Lung (tissue), 12 donors: ENCODE results near the gene ABCC6. TPM values are rescaled to one million over a fixed set of nuclear protein-coding genes. Genes with fewer than 3 reads are reported as not detected.

Experiments
- ATAC-seq: fragments of 200-7000 bp; cut with Tn5 transposase; one replicate; pipeline ENCODE4 v1.9.1; 2020; ENCODE audit warnings: moderate number of reproducible peaks; ENCODE audit not compliant: insufficient read depth, low FRiP score
- DNase-seq, 3 donors: peaks; one replicate each; pipeline ENCODE4 v3.0.0-alpha.2; 2013 to 2017
- H3K27ac ChIP-seq, 2 donors: one replicate each; pipeline ENCODE4 v1.5.1; 2013; ENCODE audit warnings: mild to moderate bottlenecking in 2 of 2, moderate library complexity in 2 of 2, control low read depth in 1 of 2, inconsistent platforms in 1 of 2, low read depth in 1 of 2, low read length in 1 of 2
- H3K27me3 ChIP-seq, 3 donors: one replicate each; pipeline ENCODE4 v1.5.1; 2013; ENCODE audit warnings: low read length in 2 of 3; ENCODE audit not compliant: control insufficient read depth in 3 of 3, insufficient read depth in 3 of 3
- H3K36me3 ChIP-seq, 4 donors: one replicate each; pipeline ENCODE4 v1.5.1; 2013; ENCODE audit warnings: low read length in 4 of 4, mild to moderate bottlenecking in 1 of 4, moderate library complexity in 1 of 4; ENCODE audit not compliant: control insufficient read depth in 4 of 4, insufficient read depth in 4 of 4
- H3K4me1 ChIP-seq, 5 donors: one replicate each; pipeline ENCODE4 v1.5.1; 2013; ENCODE audit warnings: low read length in 5 of 5, mild to moderate bottlenecking in 2 of 5, moderate library complexity in 1 of 5; ENCODE audit not compliant: control insufficient read depth in 5 of 5, insufficient read depth in 5 of 5
- H3K4me3 ChIP-seq: one replicate; pipeline ENCODE4 v1.5.1; 2013; ENCODE audit warnings: mild to moderate bottlenecking, control low read depth, moderate library complexity
- H3K9ac ChIP-seq, 2 donors: one replicate each; pipeline ENCODE4 v1.5.1; 2013; ENCODE audit warnings: low read length in 2 of 2, control low read depth in 1 of 2; ENCODE audit not compliant: insufficient read depth in 1 of 2
- H3K9me3 ChIP-seq, 4 donors: one replicate each; pipeline ENCODE4 v1.5.1; 2013; ENCODE audit warnings: low read length in 3 of 4, mild to moderate bottlenecking in 1 of 4, moderate library complexity in 1 of 4; ENCODE audit not compliant: control insufficient read depth in 4 of 4, insufficient read depth in 3 of 4
- WGBS, 2 donors: extraction: QIAGEN DNeasy Blood & Tissue Kit; methylation state at CpG; one replicate each; pipeline ENCODE4 v1.1.7; 2013; 5-methylcytosine and 5-hydroxymethylcytosine counted together
- polyA plus RNA-seq, 2 donors: library from polyadenylated mRNA; stranded (reverse); fragments of 200-250 nt; gene quantifications; one replicate each; pipeline ENCODE4 v1.2.1, GENCODE V29; 2013
- total RNA-seq, 2 donors: library from RNA; depleted of rRNA in 1 of 2; stranded (reverse); fragments of >200 nt in 1 of 2; gene quantifications; one replicate each; pipeline ENCODE4 v1.2.1, GENCODE V29; 2014 to 2021
- TF ChIP-seq, protein P1 (sequence below): IDR thresholded peaks from 2 replicates; pipeline ENCODE4 v1.5.1; 2012; ENCODE audit warnings: mild to moderate bottlenecking; ENCODE audit errors: control extremely low read depth, extremely low read depth
- donor health status: control.
- donor health status: control.
- donor health status: Bipolar disorder and iron deficiency.
- donor health status: healthy.
- donor health status: DM: yes; HTN: yes; CAD: no.

Gene ABCC6
- total and polyA plus RNA-seq, 4 donors: 10.0 to 37.0 (median 23.9) TPM

DNA sequence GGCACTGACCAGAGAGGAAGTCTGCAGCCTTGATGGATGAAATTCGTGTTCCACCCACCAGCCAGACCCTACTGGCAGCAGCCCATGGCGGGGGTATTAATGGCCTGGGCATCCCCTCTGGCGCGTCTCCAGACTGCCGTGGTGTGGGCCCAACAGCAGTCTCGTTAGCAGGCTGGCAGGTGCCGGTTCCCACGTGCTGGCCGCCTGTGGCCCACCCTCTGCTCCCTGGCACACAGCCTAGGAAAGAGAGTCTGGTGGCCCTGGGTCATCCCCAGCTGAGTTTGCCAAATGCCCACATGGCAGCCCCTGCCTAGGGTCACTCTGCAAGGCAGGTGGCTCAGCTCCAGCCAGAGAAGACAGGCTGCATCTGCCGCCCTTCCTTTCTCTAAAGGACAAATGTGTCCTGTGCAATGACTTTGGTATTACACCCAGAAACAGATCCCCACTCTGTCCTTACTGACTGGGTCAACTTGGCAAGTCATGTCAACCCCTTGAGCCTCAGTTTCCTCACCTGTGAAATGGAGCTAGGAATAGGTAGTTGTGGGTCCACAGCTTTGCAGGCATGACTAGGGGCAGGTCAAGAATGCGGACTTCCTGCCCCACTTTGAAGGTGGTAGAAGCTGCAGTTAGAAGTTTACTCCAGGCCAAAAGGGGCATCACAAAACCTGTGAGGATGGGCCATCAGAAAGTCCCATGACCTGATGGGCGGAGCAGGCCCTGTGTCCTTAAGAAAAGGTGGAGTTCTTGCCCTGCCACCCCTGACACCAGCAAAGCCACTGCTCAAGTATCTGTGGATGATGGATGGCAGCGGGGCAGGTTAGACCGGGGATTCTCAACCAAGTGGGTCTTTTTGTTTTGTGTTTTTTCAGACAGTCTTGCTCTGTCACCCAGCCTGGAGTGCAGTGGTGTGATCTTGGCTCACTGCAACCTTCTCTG lies 76.6 kb downstream of the ABCC6 start:
- no peak overlapping the region for H3K27ac ChIP-seq
- TF ChIP-seq, protein P1, sequence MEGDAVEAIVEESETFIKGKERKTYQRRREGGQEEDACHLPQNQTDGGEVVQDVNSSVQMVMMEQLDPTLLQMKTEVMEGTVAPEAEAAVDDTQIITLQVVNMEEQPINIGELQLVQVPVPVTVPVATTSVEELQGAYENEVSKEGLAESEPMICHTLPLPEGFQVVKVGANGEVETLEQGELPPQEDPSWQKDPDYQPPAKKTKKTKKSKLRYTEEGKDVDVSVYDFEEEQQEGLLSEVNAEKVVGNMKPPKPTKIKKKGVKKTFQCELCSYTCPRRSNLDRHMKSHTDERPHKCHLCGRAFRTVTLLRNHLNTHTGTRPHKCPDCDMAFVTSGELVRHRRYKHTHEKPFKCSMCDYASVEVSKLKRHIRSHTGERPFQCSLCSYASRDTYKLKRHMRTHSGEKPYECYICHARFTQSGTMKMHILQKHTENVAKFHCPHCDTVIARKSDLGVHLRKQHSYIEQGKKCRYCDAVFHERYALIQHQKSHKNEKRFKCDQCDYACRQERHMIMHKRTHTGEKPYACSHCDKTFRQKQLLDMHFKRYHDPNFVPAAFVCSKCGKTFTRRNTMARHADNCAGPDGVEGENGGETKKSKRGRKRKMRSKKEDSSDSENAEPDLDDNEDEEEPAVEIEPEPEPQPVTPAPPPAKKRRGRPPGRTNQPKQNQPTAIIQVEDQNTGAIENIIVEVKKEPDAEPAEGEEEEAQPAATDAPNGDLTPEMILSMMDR: no peak
- peaks cover 0 to 17% (median 5%) of the 10 kb centered on the region in 4 donors for H3K36me3 ChIP-seq
- ATAC-seq (no peak), DNase-seq (no peak)
- peaks cover 0 to 16% (median 4%) of the 10 kb centered on the region in 5 donors for H3K4me1 ChIP-seq
- no peak overlapping the region for H3K4me3 ChIP-seq
- no peaks in the 10 kb centered on the region for H3K27me3 ChIP-seq
- no peak overlapping the region for H3K9ac ChIP-seq
- WGBS, 2 donors: 79 to 81% methylated on average over 14 of the region's 14 CpGs
- H3K9me3 ChIP-seq: no peaks in the 10 kb centered on the region

DNA sequence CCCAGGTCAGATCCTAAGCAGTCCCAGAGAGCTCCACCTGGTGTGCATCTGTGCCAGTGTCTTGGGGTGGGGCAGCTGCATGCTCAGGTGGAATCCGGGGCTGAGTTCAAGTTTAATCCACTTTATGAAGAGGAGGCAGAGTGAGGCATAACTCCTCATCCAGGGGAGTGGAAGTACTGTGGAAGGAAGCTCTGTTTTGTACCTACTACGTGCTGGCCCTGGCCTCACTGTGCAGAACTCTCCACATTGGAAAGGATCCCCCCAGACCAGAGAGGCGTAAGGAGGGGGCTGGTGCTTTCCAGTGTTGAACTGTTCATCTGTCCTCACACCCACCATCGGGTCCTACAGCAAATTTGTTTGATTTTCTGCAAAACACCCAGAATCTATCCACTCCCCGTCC lies 78.0 kb downstream of the ABCC6 start:
- WGBS, 2 donors: 93 to 96% methylated on average over 5 of the region's 5 CpGs
- no peak for DNase-seq
- Histone ChIP-seq H3K27ac (no peak overlapping the region), H3K9me3 (no peaks in the 10 kb centered on the region), H3K4me1 (peaks cover 0 to 10% (median 0%) of the 10 kb centered on the region in 5 donors), H3K4me3 (no peak overlapping the region), H3K27me3 (no peaks in the 10 kb centered on the region), H3K9ac (no peak overlapping the region), H3K36me3 (peaks cover 8 to 24% (median 10%) of the 10 kb centered on the region in 4 donors)
- no peak for ATAC-seq
- TF ChIP-seq, protein P1: no peak

- WGBS, 2 donors: 93 to 94% methylated on average over 5 of the region's 5 CpGs
- Histone ChIP-seq H3K9me3 (no peaks in the 10 kb centered on the region), H3K4me3 (no peak overlapping the region), H3K9ac (no peak overlapping the region), H3K36me3 (peaks cover 10 to 28% (median 15%) of the 10 kb centered on the region in 4 donors), H3K4me1 (peaks cover 0 to 2% (median 0%) of the 10 kb centered on the region in 5 donors), H3K27ac (no peak overlapping the region), H3K27me3 (no peaks in the 10 kb centered on the region)
- TF ChIP-seq, protein P1: no peak
- DNase-seq: no peak
- no peak for ATAC-seq
These were observed 78.9 kb downstream of the ABCC6 start for GRCh38 chr16:16144416-16144815.
